K562 (cell line): ENCODE measurements around the gene CRYM. TPM values are rescaled to one million over a fixed set of nuclear protein-coding genes. Genes with fewer than 3 reads are reported as not detected.

Experiments
- CREM ChIP-seq: IDR thresholded peaks from 2 replicates; pipeline ENCODE4 v1.6.1; 2014; ENCODE audit warnings: antibody characterized with exemption, low read depth
- EGR1 ChIP-seq: fragments of 450-650 bp; conservative IDR thresholded peaks from 2 replicates; pipeline ENCODE4 v1.6.1; 2017; ENCODE audit warnings: mild to moderate bottlenecking
- FUS ChIP-seq: fragments of 200-400 bp; formaldehyde crosslinking; optimal IDR thresholded peaks from 2 replicates; pipeline ENCODE3; 2017; ENCODE audit warnings: low read depth, low read length
- HDAC1 ChIP-seq, 2 experiments: fragments of 450-650 bp; IDR thresholded peaks; 2 replicates each; pipeline ENCODE4 v1.6.1; 2016 to 2017; ENCODE audit warnings: inconsistent platforms in 1 of 2, mild to moderate bottlenecking in 1 of 2, moderate library complexity in 1 of 2
- HMGN3 ChIP-seq: IDR thresholded peaks from 2 replicates; pipeline ENCODE4 v1.6.1; 2011; ENCODE audit warnings: borderline replicate concordance, low read depth, mild to moderate bottlenecking, mixed read lengths, low read length; ENCODE audit not compliant: insufficient read length; ENCODE audit errors: extremely low read depth
- KHSRP ChIP-seq: fragments of 450-650 bp; IDR thresholded peaks from 2 replicates; pipeline ENCODE4 v1.6.1; 2017
- NRF1 ChIP-seq, 2 experiments: fragments of 450-650 bp; IDR thresholded peaks in 1 of 2; conservative IDR thresholded peaks in 1 of 2; 2 replicates each; pipeline ENCODE4 v1.6.1; 2014; ENCODE audit warnings: mild to moderate bottlenecking in 2 of 2
- POLR2B ChIP-seq: fragments of 450-650 bp; IDR thresholded peaks from 2 replicates; pipeline ENCODE4 v1.6.1; 2018; ENCODE audit warnings: low read depth; ENCODE audit not compliant: partially characterized antibody
- POLR2G ChIP-seq: fragments of 200-400 bp; formaldehyde crosslinking; IDR thresholded peaks from 2 replicates; pipeline ENCODE4 v1.6.1; 2017; ENCODE audit warnings: low read depth, mild to moderate bottlenecking, antibody characterized with exemption, low read length, moderate library complexity
- PTBP1 ChIP-seq: fragments of 200-400 bp; formaldehyde crosslinking; IDR thresholded peaks from 2 replicates; pipeline ENCODE4 v1.6.1; 2017; ENCODE audit warnings: low read depth, low read length
- SAP30 ChIP-seq: fragments of 200-600 bp; sonication (generic); IDR thresholded peaks from 2 replicates; pipeline ENCODE4 v1.6.1; 2012; ENCODE audit warnings: borderline replicate concordance, low read depth, mild to moderate bottlenecking, moderate library complexity, low read length, control low read depth, inconsistent platforms; ENCODE audit not compliant: insufficient read depth, poor library complexity, severe bottlenecking
- ZNF263 ChIP-seq: sonication (generic); formaldehyde crosslinking; IDR thresholded peaks from 2 replicates; pipeline ENCODE4 v1.8.0; 2022; ENCODE audit warnings: mild to moderate bottlenecking, missing genetic modification reagents, borderline replicate concordance
- polyA plus RNA-seq, 8 experiments: library from polyadenylated mRNA; depleted of rRNA in 4 of 8; stranded (reverse) in 5 of 8; unstranded in 3 of 8; fragments of >200 nt; fragmentation: Nextera tagmentation in 2 of 8; fragmentation: Illumina TruSeq in 1 of 8; extraction: Ambion mirVana in 2 of 8; extraction: Trizol in 1 of 8; gene quantifications; 2 replicates each; pipeline versions ENCODE4 v1.2.1 to v1.2.3, GENCODE V29; 2011 to 2014; ENCODE audit warnings: inconsistent platforms in 1 of 8, missing spikeins in 1 of 8
- total RNA-seq, 7 experiments: library from RNA; depleted of rRNA in 6 of 7; stranded (reverse); fragments of >200 nt in 6 of 7; fragmentation: Illumina TruSeq in 2 of 7; extraction: Trizol in 2 of 7; gene quantifications; 2 replicates each; pipeline versions ENCODE4 v1.2.1 to v1.2.3, GENCODE V29; 2011 to 2021; ENCODE audit warnings: low replicate concordance in 1 of 7
- TF ChIP-seq, protein P1 (sequence below): sonication (generic); formaldehyde crosslinking; IDR thresholded peaks from 2 replicates; pipeline ENCODE4 v1.8.1; 2023; ENCODE audit warnings: missing genetic modification reagents, mild to moderate bottlenecking, borderline replicate concordance
- TF ChIP-seq, protein P2 (sequence below), 2 experiments: IDR thresholded peaks; 2 replicates each; pipeline ENCODE4 v1.6.1; 2012; ENCODE audit warnings: improper control_type of control experiment in 2 of 2, low read depth in 2 of 2, low read length in 2 of 2, borderline replicate concordance in 1 of 2
- TF ChIP-seq, protein P3 (sequence below): IDR thresholded peaks from 2 replicates; pipeline ENCODE4 v1.6.1; 2016; ENCODE audit warnings: missing genetic modification characterization, missing compliant biosample characterization
- TF ChIP-seq, protein P4 (sequence below): sonication (generic); formaldehyde crosslinking; IDR thresholded peaks from 2 replicates; pipeline ENCODE4 v1.8.0; 2022; ENCODE audit warnings: mild to moderate bottlenecking, missing genetic modification reagents

CRYM gene
- total and polyA plus RNA-seq, 9 of the 15 experiments (the other 6 are each of a cell fraction or from before 2014, with no cell fraction given) = 0.08 to 0.98 (median 0.47) TPM

DNA sequence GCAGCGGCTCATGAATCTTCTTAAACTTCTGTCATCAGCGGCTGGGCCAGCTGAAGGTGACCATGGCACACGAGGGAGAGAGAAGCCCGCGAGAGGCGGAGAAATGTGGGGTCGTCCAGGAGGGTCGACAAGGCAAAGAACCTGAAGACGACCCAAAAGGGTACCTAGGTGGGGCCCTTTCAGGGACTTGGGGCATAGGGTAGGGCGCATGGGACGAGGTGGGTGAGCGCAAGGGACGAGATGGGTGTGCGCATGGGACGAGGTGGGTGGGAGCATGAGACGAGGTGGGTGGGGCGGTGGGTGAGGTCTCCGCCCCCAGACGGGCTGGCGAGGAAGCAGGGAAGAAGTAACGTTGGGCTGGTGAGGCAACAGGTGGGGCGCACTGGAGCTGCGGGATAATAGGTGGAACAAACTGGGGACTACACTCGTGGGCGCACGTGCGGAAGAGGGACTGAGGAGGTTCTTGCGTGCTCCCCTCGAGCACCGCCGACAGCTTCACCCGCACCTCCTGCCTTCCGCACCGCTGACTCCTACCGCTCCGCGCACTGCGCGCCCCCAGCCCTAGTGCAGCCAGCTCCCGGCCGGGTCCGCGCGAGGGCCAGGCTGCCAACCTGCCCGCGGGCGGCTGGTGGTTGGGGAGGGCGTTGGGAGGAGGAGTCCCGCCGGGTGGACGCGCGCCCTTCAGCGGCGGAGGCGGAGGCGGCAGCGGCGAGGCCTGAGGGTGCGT, 23.2 kb upstream of the CRYM start (continued):
- TF ChIP-seq, protein P1, sequence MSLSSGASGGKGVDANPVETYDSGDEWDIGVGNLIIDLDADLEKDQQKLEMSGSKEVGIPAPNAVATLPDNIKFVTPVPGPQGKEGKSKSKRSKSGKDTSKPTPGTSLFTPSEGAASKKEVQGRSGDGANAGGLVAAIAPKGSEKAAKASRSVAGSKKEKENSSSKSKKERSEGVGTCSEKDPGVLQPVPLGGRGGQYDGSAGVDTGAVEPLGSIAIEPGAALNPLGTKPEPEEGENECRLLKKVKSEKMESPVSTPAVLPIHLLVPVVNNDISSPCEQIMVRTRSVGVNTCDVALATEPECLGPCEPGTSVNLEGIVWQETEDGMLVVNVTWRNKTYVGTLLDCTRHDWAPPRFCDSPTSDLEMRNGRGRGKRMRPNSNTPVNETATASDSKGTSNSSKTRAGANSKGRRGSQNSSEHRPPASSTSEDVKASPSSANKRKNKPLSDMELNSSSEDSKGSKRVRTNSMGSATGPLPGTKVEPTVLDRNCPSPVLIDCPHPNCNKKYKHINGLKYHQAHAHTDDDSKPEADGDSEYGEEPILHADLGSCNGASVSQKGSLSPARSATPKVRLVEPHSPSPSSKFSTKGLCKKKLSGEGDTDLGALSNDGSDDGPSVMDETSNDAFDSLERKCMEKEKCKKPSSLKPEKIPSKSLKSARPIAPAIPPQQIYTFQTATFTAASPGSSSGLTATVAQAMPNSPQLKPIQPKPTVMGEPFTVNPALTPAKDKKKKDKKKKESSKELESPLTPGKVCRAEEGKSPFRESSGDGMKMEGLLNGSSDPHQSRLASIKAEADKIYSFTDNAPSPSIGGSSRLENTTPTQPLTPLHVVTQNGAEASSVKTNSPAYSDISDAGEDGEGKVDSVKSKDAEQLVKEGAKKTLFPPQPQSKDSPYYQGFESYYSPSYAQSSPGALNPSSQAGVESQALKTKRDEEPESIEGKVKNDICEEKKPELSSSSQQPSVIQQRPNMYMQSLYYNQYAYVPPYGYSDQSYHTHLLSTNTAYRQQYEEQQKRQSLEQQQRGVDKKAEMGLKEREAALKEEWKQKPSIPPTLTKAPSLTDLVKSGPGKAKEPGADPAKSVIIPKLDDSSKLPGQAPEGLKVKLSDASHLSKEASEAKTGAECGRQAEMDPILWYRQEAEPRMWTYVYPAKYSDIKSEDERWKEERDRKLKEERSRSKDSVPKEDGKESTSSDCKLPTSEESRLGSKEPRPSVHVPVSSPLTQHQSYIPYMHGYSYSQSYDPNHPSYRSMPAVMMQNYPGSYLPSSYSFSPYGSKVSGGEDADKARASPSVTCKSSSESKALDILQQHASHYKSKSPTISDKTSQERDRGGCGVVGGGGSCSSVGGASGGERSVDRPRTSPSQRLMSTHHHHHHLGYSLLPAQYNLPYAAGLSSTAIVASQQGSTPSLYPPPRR (CRISPR knock-in tag) = 0 out of 2 replicates have a peak, but pooled peaks have one; percentile 63
- TF ChIP-seq HMGN3 (peak; percentile 52), FUS (peak; percentile 53), PTBP1 (no peak), EGR1 (peak; percentile 78), HDAC1 (IDR thresholded peaks at IDR 0.05) (peak in 1 of 2 experiments; percentile 82; a peak in 2 of 4 replicates), SAP30 (peak; percentile 40), CREM (peak; percentile 25; the same call in 1 of the 2 replicates), POLR2G (peak; percentile 78), POLR2B (peak; percentile 46), KHSRP (no peak), ZNF263 (CRISPR knock-in tag) (peak; percentile 98), NRF1 (conservative IDR thresholded peaks at IDR 0.05 in 1 of 2, IDR thresholded peaks at IDR 0.05 in 1 of 2) (peak; percentile 64 to 72)
- TF ChIP-seq, protein P2, sequence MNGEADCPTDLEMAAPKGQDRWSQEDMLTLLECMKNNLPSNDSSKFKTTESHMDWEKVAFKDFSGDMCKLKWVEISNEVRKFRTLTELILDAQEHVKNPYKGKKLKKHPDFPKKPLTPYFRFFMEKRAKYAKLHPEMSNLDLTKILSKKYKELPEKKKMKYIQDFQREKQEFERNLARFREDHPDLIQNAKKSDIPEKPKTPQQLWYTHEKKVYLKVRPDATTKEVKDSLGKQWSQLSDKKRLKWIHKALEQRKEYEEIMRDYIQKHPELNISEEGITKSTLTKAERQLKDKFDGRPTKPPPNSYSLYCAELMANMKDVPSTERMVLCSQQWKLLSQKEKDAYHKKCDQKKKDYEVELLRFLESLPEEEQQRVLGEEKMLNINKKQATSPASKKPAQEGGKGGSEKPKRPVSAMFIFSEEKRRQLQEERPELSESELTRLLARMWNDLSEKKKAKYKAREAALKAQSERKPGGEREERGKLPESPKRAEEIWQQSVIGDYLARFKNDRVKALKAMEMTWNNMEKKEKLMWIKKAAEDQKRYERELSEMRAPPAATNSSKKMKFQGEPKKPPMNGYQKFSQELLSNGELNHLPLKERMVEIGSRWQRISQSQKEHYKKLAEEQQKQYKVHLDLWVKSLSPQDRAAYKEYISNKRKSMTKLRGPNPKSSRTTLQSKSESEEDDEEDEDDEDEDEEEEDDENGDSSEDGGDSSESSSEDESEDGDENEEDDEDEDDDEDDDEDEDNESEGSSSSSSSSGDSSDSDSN (IDR thresholded peaks at IDR 0.05; ENCODE audit: borderline replicate concordance in 1 of 2, low read depth in 2 of 2, low read length in 2 of 2) = peak; percentile 36 to 77; a peak in 1 of 4 replicates
- TF ChIP-seq, protein P3, sequence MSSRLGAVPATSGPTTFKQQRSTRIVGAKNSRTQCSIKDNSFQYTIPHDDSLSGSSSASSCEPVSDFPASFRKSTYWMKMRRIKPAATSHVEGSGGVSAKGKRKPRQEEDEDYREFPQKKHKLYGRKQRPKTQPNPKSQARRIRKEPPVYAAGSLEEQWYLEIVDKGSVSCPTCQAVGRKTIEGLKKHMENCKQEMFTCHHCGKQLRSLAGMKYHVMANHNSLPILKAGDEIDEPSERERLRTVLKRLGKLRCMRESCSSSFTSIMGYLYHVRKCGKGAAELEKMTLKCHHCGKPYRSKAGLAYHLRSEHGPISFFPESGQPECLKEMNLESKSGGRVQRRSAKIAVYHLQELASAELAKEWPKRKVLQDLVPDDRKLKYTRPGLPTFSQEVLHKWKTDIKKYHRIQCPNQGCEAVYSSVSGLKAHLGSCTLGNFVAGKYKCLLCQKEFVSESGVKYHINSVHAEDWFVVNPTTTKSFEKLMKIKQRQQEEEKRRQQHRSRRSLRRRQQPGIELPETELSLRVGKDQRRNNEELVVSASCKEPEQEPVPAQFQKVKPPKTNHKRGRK (tag) = no peak
- TF ChIP-seq, protein P4, sequence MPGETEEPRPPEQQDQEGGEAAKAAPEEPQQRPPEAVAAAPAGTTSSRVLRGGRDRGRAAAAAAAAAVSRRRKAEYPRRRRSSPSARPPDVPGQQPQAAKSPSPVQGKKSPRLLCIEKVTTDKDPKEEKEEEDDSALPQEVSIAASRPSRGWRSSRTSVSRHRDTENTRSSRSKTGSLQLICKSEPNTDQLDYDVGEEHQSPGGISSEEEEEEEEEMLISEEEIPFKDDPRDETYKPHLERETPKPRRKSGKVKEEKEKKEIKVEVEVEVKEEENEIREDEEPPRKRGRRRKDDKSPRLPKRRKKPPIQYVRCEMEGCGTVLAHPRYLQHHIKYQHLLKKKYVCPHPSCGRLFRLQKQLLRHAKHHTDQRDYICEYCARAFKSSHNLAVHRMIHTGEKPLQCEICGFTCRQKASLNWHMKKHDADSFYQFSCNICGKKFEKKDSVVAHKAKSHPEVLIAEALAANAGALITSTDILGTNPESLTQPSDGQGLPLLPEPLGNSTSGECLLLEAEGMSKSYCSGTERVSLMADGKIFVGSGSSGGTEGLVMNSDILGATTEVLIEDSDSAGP = no peak
